ENCODE data around the gene LIMA1.

Gene LIMA1

GRCh38 chr12:50187084-50187900, 96.0 kb downstream of the LIMA1 start:
- Histone ChIP-seq H3K79me2 (ENCODE audit: insufficient read depth, low read length) (no peaks in the 10 kb centered on the region), H3K4me2 (ENCODE audit: low read depth, low read length, poor library complexity, severe bottlenecking) (no peak overlapping the region), H2AFZ (ENCODE audit: low read depth, low read length, severe bottlenecking) (no peak overlapping the region), H3K9ac (ENCODE audit: low read length) (no peak overlapping the region), H3K27ac (ENCODE audit: low read depth, low read length) (no peak overlapping the region), H3K9me2 (replicated peaks; ENCODE audit: insufficient read depth, low read length) (no peaks in the 10 kb centered on the region), H3K4me3 (ENCODE audit: insufficient read depth, low read length, poor library complexity, severe bottlenecking) (no peak overlapping the region), H3K9me3 (ENCODE audit: insufficient read depth, low read length) (no peaks in the 10 kb centered on the region), H4K20me1 (ENCODE audit: low read depth, low read length) (no peaks in the 10 kb centered on the region), H3K27me3 (ENCODE audit: low read length) (no peaks in the 10 kb centered on the region), H3K36me3 (ENCODE audit: low read length) (no peaks in the 10 kb centered on the region), H3F3A (ENCODE audit: insufficient read depth) (no peaks in the 10 kb centered on the region)
- TF ChIP-seq, protein P1, sequence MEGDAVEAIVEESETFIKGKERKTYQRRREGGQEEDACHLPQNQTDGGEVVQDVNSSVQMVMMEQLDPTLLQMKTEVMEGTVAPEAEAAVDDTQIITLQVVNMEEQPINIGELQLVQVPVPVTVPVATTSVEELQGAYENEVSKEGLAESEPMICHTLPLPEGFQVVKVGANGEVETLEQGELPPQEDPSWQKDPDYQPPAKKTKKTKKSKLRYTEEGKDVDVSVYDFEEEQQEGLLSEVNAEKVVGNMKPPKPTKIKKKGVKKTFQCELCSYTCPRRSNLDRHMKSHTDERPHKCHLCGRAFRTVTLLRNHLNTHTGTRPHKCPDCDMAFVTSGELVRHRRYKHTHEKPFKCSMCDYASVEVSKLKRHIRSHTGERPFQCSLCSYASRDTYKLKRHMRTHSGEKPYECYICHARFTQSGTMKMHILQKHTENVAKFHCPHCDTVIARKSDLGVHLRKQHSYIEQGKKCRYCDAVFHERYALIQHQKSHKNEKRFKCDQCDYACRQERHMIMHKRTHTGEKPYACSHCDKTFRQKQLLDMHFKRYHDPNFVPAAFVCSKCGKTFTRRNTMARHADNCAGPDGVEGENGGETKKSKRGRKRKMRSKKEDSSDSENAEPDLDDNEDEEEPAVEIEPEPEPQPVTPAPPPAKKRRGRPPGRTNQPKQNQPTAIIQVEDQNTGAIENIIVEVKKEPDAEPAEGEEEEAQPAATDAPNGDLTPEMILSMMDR (IDR thresholded peaks at IDR 0.05; ENCODE audit: insufficient read depth, low read length, poor library complexity, severe bottlenecking), result no peak
- no peak for TF ChIP-seq EZH2phosphoT487 (conservative IDR thresholded peaks at IDR 0.05; ENCODE audit: low read length)

DNA sequence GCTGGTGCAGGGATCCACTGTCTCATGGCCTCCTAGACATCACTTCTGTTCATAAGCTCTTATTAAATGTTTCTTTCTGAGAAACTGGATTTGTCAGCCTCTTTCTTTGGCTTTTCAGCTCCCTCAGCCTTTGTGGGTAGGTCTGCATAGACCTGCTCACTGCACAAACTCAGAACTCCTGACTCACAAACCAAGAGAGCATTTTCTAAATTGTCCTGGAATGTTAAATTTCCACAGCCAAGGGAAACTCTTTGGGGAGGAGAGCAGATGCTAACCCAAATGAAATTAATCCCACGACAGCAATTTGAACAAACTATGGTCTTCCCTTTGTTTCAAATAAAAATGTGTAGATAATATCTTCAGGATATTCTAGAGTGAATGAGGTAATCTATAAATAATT, 96.6 kb downstream of the LIMA1 start:
- TF ChIP-seq, protein P1 (IDR thresholded peaks at IDR 0.05; ENCODE audit: insufficient read depth, low read length, poor library complexity, severe bottlenecking), result no peak
- TF ChIP-seq EZH2phosphoT487 (conservative IDR thresholded peaks at IDR 0.05; ENCODE audit: low read length), result no peak
- no peaks in the 10 kb centered on the region for H3K79me2 ChIP-seq (ENCODE audit: insufficient read depth, low read length)
- no peak overlapping the region for H3K9ac ChIP-seq (ENCODE audit: low read length)
- H3K4me3 ChIP-seq (ENCODE audit: insufficient read depth, low read length, poor library complexity, severe bottlenecking), result no peak overlapping the region
- no peaks in the 10 kb centered on the region for H3K36me3 ChIP-seq (ENCODE audit: low read length)
- no peaks in the 10 kb centered on the region for H3F3A ChIP-seq (ENCODE audit: insufficient read depth)
- no peaks in the 10 kb centered on the region for H3K27me3 ChIP-seq (ENCODE audit: low read length)
- no peak overlapping the region for H2AFZ ChIP-seq (ENCODE audit: low read depth, low read length, severe bottlenecking)
- no peaks in the 10 kb centered on the region for H3K9me2 ChIP-seq (replicated peaks; ENCODE audit: insufficient read depth, low read length)
- H3K9me3 ChIP-seq (ENCODE audit: insufficient read depth, low read length), result no peaks in the 10 kb centered on the region
- H4K20me1 ChIP-seq (ENCODE audit: low read depth, low read length), result no peaks in the 10 kb centered on the region
- H3K27ac ChIP-seq (ENCODE audit: low read depth, low read length), result no peak overlapping the region
- no peak overlapping the region for H3K4me2 ChIP-seq (ENCODE audit: low read depth, low read length, poor library complexity, severe bottlenecking)

- Histone ChIP-seq H4K20me1 (ENCODE audit: low read depth, low read length) (no peaks in the 10 kb centered on the region), H3F3A (ENCODE audit: insufficient read depth) (no peaks in the 10 kb centered on the region), H2AFZ (ENCODE audit: low read depth, low read length, severe bottlenecking) (no peak overlapping the region), H3K9me2 (replicated peaks; ENCODE audit: insufficient read depth, low read length) (no peaks in the 10 kb centered on the region), H3K4me2 (ENCODE audit: low read depth, low read length, poor library complexity, severe bottlenecking) (no peak overlapping the region), H3K27ac (ENCODE audit: low read depth, low read length) (no peak overlapping the region), H3K9me3 (ENCODE audit: insufficient read depth, low read length) (no peaks in the 10 kb centered on the region), H3K27me3 (ENCODE audit: low read length) (no peaks in the 10 kb centered on the region), H3K4me3 (ENCODE audit: insufficient read depth, low read length, poor library complexity, severe bottlenecking) (no peak overlapping the region), H3K36me3 (ENCODE audit: low read length) (no peaks in the 10 kb centered on the region), H3K79me2 (ENCODE audit: insufficient read depth, low read length) (no peaks in the 10 kb centered on the region), H3K9ac (ENCODE audit: low read length) (no peak overlapping the region)
- TF ChIP-seq, protein P1 (IDR thresholded peaks at IDR 0.05; ENCODE audit: insufficient read depth, low read length, poor library complexity, severe bottlenecking), result no peak
- TF ChIP-seq EZH2phosphoT487 (conservative IDR thresholded peaks at IDR 0.05; ENCODE audit: low read length), result no peak
Observed at GRCh38 chr12:50185970-50186663, 97.2 kb downstream of the LIMA1 start.
